ENCODE results near the gene C16orf89.
"Not testable (repeated sequence)": the region's sequence is repeated elsewhere in the genome, so short reads cannot be mapped to it uniquely, and the experiment has no call there.

Gene C16orf89

DNA sequence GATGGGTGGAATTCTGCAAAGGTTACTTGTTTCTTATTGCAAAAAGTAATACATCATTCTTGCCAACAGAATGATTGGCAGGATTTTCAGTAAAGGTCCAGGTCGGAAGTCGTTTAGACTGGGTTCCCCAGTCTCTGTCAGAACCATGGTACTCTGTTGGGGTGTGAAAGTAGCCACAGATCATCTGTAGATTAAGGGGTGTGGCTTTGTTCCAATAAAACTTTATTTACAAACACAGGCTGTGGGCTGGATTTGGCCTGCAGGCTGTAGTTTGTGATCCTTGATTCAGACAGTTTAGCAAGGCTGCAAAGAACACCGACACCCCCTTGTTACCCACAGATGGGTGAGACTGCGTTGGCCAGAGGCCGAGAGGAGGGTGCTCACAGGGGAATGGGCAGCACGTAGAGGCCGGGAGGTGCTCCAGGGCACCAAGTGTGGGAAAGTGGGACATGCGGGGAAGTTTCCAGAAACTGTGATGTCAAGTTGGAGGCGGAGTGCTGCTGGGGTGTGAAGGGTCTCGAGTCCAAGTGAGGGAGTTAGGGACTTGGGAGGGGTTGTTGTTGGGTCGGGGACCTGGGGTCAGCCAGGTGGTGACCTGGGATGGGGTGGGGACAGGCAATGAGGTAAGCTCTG is 18.5 kb upstream of the C16orf89 start:
- not testable (repeated sequence) for FAIRE-seq

DNA sequence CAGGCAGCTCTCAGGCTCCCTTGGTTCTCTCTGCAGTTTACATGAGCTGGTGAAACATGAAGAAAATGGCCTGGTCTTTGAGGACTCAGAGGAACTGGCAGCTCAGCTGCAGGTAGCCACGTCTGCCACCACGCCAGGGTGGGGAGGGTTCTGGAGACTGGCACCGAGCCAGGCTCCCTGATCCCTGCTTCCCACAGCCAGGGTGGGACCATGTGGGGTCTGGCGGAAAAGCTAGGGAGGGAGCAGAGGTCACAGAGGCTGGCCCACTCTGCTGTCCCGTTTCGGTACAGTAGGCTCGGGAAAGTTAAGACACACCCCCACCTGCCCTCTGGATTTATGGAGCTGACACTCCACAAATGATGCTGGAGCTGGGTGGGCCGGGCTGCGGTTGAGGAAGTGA is 17.9 kb upstream of the C16orf89 start:
- FAIRE-seq, result not testable (repeated sequence)

DNA sequence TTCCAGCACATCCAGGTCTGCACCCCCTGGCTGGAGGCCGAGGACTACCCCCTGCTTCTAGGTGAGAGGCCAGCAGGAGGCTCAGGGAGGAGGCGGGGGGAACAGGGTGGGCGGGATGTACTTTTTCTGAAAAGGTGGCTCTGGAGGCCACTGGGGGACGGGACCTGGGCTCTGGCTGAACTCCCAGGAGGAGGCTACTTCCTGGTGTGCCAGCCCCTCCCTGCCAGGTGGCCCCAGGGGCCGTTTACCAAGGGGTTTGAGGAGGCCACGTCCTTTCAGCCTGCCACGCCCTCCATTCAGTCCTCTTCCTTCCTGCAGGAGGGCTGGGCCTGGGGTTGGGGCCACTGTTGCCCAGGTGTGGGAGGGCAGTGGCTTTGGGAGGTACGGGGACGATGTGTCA is 15.2 kb upstream of the C16orf89 start:
- not testable (repeated sequence) for FAIRE-seq

DNA sequence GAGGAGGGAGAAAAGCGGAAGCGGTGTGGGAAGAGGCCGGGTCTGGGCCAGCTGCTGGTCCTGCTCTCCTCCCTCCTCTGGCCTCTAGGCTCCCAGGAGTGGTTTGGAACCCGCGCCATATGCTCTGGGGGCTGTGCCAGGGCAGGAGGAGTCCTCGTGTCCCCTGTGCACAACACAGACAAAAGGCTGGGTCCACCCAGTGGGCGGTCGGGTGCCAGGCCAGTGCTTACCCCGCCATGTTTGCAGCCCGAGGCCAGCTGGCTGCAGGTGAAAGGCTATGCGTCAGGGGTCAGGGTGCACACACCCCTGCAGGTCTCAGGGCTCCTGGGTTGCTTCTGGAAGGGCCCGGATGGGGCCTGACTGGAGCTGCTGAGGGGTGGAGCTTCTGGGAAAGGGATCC is 14.7 kb upstream of the C16orf89 start:
- not testable (repeated sequence) for FAIRE-seq

DNA sequence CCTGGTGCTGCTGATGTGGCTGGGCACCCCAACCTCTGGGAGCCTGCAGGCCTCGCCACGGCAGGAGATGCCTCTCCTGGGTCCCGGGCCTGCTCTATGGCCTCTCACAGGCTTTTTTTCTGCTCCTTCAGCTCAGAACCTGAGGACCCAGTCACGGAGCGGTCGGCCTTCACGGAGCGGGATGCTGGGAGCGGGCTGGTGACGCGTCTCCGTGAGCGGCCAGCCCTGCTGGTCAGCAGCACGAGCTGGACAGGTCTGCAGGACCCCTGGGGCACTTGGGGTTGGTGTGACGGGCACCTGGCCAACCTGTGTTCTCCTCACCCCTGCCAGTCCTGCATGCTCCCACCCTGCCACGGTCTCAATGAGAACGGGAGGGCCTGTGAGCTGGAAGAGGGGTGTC is 12.9 kb upstream of the C16orf89 start:
- FAIRE-seq, result no peak

DNA sequence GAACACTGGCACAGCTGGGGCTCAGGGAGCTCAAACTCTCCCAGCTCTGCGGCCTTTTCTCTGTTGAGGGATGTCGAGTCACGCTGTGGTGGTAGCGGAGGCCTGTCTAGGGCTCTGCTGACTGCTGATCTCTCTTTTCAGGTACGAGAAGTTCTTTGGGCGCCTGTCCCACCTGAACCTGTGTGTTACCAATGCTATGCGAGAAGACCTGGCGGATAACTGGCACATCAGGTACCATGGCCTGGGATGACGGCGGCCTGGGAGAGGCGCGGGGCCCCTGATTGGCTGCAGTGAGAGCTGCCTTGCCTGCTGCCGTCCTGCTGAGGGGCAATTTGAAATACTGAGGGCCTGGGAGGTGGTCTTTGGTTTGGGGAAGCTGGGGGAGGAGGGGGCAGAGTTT is 11.5 kb upstream of the C16orf89 start:
- FAIRE-seq, result no peak

DNA sequence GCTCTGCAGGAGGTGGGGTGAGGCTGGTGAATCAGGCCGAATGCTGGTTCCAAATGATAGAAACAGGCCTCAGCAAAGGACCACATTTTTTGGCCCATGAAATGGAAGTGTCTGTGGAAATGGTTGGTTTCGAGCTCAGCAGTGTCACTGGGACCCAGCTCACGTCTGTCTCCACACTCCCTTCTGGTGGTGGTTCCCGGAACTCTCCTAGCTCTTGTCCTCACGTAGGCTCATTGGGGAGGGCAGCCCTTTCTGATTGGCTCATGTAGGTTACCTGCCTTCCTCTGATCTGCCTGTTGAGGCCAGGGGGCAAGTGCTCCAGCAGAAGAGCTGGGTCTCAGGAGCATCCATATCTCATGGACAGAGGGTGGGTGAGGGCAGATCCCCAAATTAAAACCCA is 9.9 kb upstream of the C16orf89 start:
- FAIRE-seq, result no peak

DNA sequence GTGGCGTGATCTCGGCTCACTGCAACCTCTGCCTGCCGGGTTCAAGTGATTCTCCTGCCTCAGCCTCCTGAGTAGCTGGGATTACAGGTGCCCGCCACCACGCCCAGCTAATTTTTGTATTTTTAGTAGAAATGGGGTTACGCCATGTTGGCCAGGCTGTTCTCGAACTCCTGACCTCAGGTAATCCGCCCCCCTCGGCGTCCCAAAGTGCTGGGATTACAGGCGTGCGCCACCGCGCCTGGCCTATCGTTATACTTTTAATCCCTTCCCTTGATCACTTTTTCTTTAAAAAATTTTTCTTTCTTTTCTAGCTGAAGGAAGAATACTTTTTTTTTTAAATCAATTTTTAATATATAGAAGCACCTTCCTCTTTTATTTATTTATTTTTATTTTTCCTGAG is 8.0 kb upstream of the C16orf89 start:
- FAIRE-seq, result not testable (repeated sequence)

DNA sequence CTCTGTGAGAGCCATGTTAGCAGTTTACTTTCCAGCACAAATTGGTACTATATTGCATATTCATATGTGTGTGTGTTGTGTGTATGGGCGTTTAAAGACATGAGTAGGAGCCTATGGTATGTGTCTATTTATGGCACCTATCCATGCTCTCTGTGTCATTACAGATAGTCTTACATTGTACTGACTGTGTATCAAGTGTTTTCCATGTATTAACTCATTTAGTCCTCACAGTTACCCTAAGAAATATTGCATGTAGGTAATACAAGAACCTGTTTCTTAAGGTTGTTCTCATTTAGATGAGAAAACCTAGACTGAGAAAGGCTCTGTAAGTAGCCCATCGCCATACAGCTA is 7.5 kb upstream of the C16orf89 start:
- FAIRE-seq, result no peak

DNA sequence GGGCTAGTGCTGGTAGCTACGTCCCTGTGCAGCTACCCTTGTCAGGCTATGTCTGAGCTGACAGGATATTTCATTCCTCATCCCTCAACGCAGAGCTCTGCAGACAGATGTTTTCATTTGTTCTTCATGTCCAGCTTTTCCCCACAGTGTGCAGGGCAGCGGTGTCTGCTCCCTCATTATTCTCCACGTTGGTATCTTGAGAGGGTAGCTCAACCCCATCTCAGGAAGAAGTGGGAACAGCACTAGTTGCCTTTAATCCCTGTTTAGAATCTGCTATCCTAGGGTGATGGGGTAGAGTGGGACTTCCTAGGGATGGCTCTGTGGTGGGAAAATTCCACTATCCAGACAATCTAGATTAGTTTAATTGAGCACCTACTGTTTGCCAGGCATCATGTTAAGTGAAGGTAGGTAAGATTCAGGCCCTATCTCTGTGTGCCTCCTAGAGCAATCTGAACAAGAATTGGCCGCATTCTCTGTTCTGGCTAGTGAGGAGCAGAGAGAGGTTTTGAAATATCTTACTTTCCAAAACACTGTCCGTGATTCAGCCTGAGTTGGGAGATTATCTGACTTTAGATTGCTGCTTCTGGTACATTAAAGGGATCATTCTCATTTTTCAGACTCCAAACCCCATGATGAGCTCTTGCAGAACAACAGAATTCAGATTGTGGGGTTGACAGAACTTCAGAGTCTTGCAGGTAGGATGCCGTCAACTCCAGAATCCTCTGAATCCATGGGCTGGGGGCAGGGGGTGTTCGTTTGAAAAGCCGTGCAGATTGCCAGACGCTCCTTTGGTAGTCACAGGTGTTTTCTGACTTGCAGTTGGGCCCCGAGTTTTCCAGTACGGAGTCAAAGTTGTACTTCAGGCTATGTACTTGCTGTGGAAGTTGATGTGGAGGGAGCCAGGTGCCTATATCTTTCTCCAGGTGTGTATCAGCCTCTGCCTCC is 6.8 kb upstream of the C16orf89 start:
- no peak for FAIRE-seq

DNA sequence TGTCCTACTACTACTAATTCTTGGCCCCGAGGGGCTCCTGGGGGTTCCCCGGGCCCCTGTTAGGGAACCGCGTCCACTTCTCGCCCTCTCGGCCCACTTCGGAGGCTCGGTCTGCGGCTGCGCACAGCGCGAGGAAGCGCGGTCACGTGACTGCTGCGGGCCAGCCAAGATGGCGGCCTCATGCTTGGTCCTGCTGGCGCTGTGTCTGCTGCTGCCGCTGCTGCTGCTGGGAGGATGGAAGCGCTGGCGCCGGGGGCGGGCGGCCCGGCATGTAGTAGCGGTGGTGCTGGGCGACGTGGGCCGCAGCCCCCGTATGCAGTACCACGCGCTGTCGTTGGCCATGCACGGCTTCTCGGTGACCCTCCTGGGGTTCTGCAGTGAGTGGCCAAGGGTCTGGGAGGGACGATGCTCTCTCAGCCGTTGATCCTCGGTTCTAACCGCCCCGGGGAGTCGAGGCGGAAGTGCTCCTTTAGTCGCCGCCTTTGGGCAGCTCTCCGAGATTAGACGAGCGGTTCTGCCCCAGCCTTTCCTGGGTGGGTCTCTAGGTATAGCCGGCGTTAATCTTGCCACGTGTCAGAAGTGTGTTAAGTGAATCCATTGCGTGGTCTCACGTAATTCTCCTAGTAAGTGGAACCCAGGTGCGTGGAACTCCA is 6.1 kb upstream of the C16orf89 start, which contains the start of gene ALG1:
Gene ALG1 (plus strand): TSS at position 163 of the 653 bp plus-strand sequence. CDS start 7 bp downstream, at position 170.
- FAIRE-seq, result no peak

DNA sequence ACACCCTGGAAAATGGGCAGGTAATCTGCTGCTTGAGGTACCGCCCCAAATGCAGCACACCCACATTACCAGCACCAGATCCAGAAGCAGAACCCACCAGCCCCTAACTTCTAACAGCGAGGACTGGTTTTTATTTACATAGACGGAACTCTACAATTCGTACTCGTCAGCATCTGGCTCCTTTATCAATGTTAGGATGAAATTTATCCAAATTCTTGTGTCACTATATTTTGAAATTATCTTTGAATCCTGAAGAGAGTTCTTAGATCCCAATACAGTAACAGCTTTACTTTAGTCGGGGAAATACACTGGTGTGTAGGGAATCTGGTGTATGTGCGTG is 5.6 kb upstream of the C16orf89 start:
- FAIRE-seq, result no peak

DNA sequence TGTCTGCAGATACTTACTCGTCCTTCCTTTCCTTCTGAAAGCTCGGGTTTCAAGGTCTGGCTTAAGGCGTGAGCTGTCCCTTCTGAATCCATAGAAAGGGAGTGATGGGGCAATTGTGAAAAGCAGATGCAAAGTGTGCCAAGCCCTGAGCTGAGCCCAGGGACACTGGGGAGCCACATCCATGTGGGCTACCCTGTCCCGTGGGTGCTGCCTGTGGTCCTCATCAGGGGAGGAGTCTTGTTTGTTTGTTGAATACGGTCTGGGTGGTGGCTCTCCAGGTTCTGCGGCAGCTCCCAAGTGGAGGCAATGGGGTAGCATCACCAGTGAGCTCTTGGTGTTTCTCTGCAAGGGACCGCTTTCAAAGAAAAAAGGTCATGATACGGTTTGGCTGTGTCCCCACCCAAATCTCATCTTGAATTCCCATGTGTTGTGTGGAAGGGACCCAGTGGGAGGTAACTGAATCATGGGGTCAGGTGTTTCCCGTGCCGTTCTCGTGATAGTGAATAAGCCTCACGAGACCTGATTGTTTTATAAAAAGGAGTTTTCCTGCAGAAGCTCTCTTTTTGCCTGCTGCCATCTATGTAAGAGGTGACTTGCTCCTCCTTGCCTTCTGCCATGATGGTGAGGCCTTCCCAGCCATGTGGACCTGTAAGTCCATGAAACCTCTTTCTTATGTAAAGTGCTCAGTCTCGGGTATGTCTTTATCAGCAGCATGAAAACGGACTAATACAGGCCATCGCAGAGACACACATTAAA is 4.9 kb upstream of the C16orf89 start:
- FAIRE-seq, result no peak

DNA sequence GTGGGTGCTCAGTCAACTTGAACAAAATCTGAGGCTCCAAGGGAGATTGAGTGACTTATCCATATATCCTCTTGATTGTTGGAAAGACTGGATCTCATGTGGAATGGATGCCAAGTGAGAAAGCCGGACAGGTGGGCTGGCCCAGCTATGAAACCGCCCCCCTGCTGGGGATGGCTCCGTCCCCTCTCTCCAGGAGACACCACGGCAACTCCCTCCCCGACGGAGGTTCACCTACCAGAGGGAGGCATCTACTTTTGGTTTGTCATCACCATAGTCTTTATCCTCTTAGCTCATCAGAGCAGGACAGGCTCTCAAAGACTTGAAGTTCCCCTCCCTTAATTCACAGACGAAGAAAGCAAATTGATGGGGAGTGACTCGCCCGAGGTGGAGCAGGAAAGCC is 4.1 kb upstream of the C16orf89 start:
- no peak for FAIRE-seq

DNA sequence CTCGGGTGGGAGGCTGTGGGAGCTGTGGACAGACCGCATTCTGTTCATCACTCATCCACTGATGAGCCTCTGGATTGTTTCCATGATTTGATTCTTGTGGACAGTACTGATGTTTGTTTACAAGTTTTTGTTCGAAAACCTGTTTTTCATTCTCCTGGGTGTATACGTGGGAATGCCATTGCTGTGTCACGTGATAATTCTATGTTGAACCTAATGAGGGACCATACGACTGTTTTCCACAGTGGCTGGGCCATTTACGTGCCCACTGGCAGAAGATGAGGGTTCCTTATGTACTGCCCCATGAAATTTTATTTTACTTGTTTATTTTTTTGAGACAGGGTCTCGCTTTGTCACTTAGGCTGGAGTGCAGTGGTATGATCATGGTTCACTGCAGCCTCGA is 3.3 kb upstream of the C16orf89 start:
- FAIRE-seq, result no peak

DNA sequence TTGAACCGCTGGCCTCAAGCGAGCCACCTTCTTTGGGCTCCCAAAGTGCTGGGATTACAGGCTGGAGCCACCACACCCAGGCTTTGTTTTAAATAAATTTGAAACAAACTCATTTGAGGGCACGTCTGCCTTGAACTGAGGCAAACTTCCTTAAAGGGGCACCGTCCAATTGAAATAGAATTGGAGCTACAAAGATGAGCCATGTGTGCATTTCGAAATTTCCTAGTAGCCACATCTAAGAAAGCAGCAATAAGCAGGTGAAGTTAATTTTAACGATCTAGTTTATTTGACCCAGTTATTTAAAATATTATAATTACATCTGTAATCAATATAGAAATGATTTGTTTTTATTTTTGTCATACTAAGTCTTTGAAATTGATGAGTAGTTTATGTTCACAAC is 755 bp upstream of the C16orf89 start:
- no peak for FAIRE-seq

DNA sequence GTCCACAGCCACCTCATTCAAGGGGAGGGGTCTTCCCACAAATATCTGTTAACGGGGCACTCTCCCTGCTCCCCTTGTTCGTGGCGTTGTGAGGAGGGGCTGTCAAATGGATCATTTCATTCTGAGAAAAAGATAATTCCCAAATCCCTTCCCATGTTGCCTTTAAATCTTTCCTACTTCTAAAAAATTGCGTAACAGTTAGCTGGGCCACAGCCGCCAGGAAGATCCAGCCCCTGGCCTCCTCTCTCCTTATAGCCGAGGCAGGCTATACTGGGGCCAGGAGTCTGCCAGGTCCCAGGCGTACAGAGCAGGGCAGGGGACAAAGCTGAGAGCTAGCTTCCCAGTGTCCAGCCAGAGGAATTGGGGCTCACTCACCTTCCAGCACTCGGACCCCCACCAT is 430 bp downstream of the C16orf89 start:
- no peak for FAIRE-seq

DNA sequence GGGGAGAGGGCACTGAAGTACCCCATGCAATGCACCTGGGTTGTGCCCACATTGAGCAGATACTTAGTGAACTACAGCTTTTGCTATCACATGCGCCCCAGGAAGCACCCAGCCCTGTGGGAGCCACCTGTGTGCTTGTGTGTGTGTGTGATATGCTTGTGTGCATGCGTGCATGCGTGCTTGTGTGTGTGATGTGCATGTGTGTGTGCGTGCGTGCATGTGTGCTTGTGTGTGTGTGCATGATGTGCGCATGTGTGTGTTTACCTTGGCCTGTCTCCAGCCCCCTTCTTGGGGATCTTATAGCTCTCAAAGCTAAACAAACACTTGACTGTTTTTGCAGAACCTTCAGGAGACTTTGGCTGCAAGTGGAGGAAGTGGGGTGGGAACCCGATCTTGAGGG is 841 bp downstream of the C16orf89 start:
- FAIRE-seq, result no peak

DNA sequence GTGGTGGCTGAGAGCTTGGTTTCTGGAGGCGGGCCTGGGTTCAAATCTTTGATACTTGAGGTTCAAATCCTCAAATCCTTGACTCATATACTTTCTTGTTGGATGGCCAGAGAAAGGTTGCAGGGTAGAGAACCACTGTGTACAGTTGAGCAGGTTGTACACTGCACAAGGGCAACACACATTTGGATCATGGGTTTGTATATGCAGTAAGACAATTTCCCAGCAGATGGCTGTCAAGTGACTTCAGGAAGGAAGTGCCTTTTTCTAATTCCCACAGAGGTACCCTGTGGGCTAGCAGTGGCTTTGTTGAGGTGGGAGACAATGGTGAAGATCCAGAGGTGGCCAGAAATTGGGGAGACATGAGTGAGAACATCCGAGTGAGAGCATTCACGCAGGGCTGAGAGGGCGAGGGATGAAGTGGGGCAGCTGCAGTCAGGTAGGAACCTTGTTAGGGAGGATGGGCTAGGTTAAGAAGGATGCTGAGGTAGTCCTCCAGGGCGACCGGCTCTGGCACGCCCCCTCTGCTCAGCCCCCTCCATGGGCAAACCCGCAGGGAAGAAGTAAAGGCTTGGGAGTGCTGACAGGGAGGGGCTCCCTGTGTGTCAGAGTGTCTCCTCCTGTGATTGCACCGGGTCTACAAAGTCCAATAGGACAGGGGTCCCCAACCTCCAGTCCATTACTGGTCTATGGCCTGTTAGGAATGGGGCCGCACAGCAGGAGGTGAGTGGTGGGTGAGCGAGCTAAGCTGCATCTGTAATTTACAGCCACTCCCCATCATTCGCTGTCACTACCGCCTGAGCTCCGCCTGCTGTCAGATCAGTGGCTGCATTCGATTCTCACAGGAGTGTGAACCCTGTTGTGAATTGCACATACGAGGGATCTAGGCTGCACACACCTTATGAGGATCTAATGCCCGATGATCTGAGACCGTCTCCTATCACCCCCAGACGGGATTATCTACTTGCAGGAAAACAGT is 2.7 kb downstream of the C16orf89 start:
- FAIRE-seq, result no peak

DNA sequence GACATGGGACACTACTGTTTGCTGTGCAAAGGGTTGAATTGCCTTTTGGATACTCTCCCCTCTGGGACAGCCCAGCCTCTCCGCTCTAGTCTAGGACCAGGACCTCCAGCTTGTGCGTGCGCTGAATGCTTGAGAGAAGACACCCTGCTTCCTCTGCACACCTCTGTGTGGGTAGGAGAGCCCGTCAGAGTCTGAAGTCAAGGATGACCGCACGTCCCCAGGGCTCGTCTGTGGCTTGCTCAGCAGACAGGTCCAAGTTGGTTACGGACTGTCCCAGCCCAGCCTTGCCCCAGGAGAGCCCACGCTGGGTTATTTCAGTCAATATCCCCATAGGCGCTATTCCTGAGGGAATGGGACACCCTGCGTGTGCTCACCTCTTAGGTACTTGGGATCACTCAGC is 3.7 kb downstream of the C16orf89 start:
- no peak for FAIRE-seq

DNA sequence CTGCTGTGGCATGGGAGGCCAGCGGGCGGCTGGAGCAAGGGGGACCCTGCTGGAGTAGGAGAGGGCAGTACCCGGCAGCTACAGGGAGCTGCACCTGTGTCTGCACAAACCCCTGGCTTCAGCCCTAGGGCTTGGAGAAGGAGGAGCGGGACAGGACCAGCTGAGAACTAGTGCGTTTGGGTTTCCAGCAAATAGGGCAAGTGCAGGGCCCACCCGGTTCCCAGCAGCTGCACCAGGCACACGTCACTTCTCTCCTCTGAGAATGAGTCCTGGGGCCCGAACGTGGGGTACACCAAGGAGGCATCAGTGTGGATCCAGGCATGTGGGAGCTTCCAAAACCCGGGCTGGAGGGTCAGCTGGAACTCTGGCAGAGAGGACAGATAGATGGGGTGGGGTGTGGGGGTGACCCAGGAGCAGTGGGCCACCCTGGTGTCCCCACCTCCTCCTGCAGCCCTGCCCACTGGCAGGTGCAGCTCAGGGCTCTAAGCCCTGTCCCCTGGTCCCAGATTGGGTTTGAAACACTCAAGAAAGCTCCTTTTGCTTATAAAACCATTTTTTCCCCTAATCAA is 5.6 kb downstream of the C16orf89 start:
- FAIRE-seq, result no peak
